Transverse colon (tissue), 4 donors: ENCODE results near the gene MEGF9.

Source experiments
- CTCF ChIP-seq, 5 experiments: fragments of 200-600 bp in 3 of 5; fragments of 450-650 bp in 2 of 5; sonication (generic) in 3 of 5; IDR thresholded peaks; 1 replicate in 2 of 5; 2 replicates in 3 of 5; pipeline ENCODE4 v1.5.1; 2016 to 2017; ENCODE audit warnings: antibody characterized with exemption in 5 of 5, inconsistent platforms in 3 of 5, mild to moderate bottlenecking in 2 of 5, moderate library complexity in 1 of 5
- EP300 ChIP-seq: sonication (generic); formaldehyde crosslinking; IDR thresholded peaks from one replicate; pipeline ENCODE4 v1.6.1; 2017; ENCODE audit warnings: antibody characterized with exemption, low read depth
- POLR2A ChIP-seq: fragments of 450-650 bp; IDR thresholded peaks from one replicate; pipeline ENCODE4 v1.6.1; 2016; ENCODE audit warnings: antibody characterized with exemption, mild to moderate bottlenecking, moderate library complexity
- POLR2AphosphoS5 ChIP-seq, 3 donors: sonication (generic); formaldehyde crosslinking; IDR thresholded peaks; one replicate each; pipeline ENCODE4 v1.6.1; 2016; ENCODE audit warnings: antibody characterized with exemption in 3 of 3

DNA sequence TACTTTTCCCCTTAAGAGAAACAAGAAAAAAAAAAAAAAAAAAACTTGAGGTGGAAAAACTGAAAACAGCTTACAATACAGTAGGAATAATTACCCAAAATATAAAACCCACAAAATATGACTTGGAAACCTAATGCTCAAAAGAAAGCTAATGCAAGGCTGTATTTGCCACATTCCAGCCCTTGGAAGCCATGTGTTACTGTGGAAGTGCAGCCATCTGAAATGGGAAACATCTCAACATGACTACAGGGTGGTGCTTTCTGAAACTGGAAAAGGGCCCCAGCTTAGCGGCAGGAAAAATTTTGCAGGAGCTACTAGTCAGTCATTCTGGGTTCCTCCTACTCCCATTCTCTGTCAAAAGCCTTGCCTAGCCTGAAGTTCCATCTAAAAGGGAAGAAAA, 154.7 kb downstream of the MEGF9 start:
- TF ChIP-seq CTCF (IDR thresholded peaks at IDR 0.05): no peak
- TF ChIP-seq POLR2A: no peak
- no peak for TF ChIP-seq POLR2AphosphoS5 (IDR thresholded peaks at IDR 0.05)
- no peak for TF ChIP-seq EP300
